Stimulated activated naive CD4-positive, alpha-beta T cell treated with Interleukin-2 at 50 U/mL for 16 hours (primary cell): Measurements from ENCODE around the gene ARL6IP6.

Source experiments
- DNase-seq: peaks from one replicate; lab custom pipeline; 2025; lab: John Stamatoyannopoulos, UW

ARL6IP6 gene

GRCh38 chr2:152804687-152805408, 86.4 kb downstream of the ARL6IP6 start:
- no peak for DNase-seq

GRCh38 chr2:152811916-152812315, 93.5 kb downstream of the ARL6IP6 start:
- no peak for DNase-seq
